Fibroblast of the aortic adventitia (primary cell): ENCODE results near the gene NEK1. TPM values are rescaled to one million over a fixed set of nuclear protein-coding genes. Genes with fewer than 3 reads are reported as not detected.
"Not testable (repeated sequence)": the region's sequence is repeated elsewhere in the genome, so short reads cannot be mapped to it uniquely, and the experiment has no call there.

ENCODE experiments used
- DNase-seq: peaks from one replicate; pipeline ENCODE4 v3.0.0-alpha.2; 2010; ENCODE audit warnings: low read depth
- H3K4me3 ChIP-seq: 2 replicates; pipeline ENCODE4 v1.5.1; 2011; ENCODE audit warnings: low read depth, mild to moderate bottlenecking, control low read depth, low read length, moderate library complexity
- CTCF ChIP-seq: IDR thresholded peaks from 2 replicates; pipeline ENCODE4 v1.5.1; 2011; ENCODE audit warnings: mild to moderate bottlenecking, low read length, control low read depth, inconsistent platforms; ENCODE audit not compliant: insufficient read depth
- total RNA-seq: library from RNA; depleted of rRNA; stranded (reverse); fragments of >200 nt; gene quantifications from 2 replicates; pipeline ENCODE4 v1.2.3, GENCODE V29; 2012; ENCODE audit warnings: low replicate concordance

Gene NEK1
- total RNA-seq, 1 donor: 18.2 TPM

GRCh38 chr4:169540774-169541173, 71.6 kb downstream of the NEK1 start:
- DNase-seq: peak; percentile 58
- H3K4me3 ChIP-seq: no peak overlapping the region
- no peak for TF ChIP-seq CTCF

DNA sequence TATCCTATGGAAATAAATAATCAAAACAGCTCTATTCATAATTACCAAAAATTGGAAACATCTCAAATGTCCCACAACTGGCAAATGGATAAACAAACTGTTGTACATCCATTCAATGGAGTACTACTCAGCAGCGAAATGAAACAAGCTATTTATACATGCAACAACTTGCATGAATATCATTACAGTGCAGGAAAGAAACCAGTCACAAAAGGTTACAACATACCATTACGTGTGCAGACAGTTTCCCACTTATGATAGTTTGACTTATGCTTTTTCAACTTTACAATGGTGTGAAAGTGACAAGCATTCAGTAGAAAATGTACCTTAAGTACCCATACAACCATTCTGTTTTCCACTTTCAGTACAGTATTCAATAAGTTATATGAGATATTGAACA, 82.3 kb downstream of the NEK1 start:
- no peak for DNase-seq
- TF ChIP-seq CTCF: no peak
- H3K4me3 ChIP-seq: no peak overlapping the region

DNA sequence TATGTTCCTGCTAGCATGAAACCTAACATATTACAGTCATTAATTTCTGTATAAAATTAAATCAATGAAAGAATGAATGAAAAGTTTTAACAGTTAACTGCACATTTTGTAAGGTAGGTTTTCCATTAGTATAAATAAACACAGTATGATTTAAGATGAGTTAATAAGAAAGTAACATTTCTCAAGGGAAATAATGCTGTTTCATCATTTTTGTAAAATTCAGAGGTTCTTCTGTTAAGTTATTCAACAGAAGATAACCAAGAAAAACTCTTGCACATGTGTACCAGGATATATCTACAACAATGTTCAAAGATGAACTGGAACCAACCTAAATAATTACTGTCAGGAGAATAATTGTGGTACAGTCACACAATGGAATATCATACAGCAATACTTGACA, 88.6 kb downstream of the NEK1 start:
- DNase-seq: no peak
- TF ChIP-seq CTCF: no peak

DNA sequence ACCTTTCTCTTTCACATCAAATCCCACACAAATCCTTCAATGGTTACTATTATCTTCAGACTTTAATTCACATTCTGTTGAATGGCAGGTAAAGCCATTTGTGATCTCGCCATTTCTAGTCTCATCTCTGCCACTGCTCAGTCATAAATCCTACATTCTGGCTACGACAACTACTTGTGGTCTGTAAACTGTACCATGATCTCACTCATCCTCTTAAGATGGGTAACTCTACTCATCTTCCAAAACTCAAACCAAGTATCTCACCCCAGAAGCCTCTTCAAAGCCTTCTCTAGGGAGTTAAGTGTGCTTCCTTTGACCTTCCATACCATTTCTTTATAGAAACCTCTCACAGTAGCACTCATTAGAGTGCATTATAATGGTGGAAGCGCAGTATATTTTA, 101.8 kb downstream of the NEK1 start:
- TF ChIP-seq CTCF: no peak
- no peak for DNase-seq
- H3K4me3 ChIP-seq: no peak overlapping the region

More for the DNA sequence above, 88.6 kb downstream of the NEK1 start:
- no peak overlapping the region for H3K4me3 ChIP-seq

DNA sequence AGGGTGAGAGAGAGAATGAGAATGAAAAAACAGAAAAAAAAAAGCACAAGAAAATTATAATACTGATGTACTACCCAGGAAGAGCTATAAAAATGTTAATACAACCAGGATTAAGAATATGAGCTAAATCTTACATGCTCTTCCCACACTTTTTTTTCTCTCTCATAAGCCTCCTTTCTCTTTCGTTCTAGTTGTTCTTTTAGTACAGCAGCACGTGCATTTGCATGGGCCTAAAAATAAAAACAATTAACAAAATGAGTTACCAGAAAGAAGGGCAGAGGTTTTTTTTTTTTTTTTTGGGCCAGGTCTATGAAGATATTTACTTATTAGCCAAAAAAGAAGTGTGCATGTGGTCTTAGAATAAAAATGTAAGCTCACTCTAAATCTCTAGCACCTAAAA, 105.5 kb downstream of the NEK1 start:
- TF ChIP-seq CTCF: no peak
- no peak overlapping the region for H3K4me3 ChIP-seq
- no peak for DNase-seq

DNA sequence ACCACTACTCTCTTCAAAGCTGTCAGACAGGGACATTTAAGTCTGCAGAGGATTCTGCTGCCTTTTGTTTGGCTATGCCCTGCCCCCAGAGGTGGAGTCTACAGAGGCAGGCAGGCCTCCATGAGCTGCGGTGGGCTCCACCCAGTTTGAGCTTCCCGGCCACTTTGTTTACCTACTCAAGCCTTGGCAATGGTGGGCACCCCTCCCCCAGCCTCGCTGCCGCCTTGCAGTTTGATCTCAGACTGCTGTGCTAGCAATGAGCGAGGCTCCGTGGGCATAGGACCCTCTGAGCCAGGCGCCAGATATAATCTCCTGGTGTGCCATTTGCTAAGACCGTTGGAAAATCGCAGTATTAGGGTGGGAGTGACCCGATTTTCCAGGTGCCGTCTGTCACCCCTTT, 112.5 kb downstream of the NEK1 start:
- not testable (repeated sequence) for DNase-seq, H3K4me3 ChIP-seq

- DNase-seq, H3K4me3 ChIP-seq: not testable (repeated sequence)
These were observed 118.1 kb downstream of the NEK1 start for GRCh38 chr4:169494234-169494633.

DNA sequence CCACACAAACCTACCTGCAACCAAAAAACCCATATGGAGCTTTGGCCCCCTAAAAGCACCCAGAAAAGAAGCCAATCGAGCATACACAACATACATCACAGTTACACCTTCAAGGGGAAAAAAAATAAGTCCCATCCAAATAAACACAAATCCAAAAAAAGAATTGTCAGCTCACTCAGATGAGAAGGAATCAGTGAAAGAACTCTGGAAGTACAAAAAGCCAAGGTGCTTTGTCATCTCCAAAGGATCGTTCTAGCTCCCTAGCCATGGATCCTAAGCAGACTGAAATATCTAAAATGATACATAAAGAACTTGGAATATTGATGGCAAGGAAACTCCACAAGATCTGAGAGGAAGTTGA, 119.2 kb downstream of the NEK1 start:
- DNase-seq: no peak
- no peak overlapping the region for H3K4me3 ChIP-seq
- no peak for TF ChIP-seq CTCF
